ENCODE data around the gene PTCD3. TPM values are rescaled to one million over a fixed set of nuclear protein-coding genes. Genes with fewer than 3 reads are reported as not detected.

The PTCD3 gene
- total and polyA plus RNA-seq, 9 donors = 32.5 to 98.5 (median 79.4) TPM

- intact Hi-C loops (cut with DNase I) = no loop called here
- Histone ChIP-seq H3K27me3 (no peaks in the 10 kb centered on the region), H3K4me1 (ENCODE audit: insufficient read depth) (peaks cover 2% of the 10 kb centered on the region), H3K4me3 (no peak overlapping the region), H3K27ac (no peak overlapping the region), H3K9me3 (no peaks in the 10 kb centered on the region), H3K36me3 (no peaks in the 10 kb centered on the region)
- no peak for DNase-seq
- TF ChIP-seq EP300 (IDR thresholded peaks at IDR 0.05) (no peak), POLR2A (IDR thresholded peaks at IDR 0.05) (no peak), CTCF (IDR thresholded peaks at IDR 0.05) (no peak)
- WGBS, 3 donors = 92 to 98% (median 97%) methylated on average over 1 of the region's 1 CpG
These were observed 8.1 kb upstream of the PTCD3 start for GRCh38 chr2:86097913-86098312.

- H3K9me3 ChIP-seq = no peaks in the 10 kb centered on the region
- no peaks in the 10 kb centered on the region for H3K36me3 ChIP-seq
- intact Hi-C loops (cut with DNase I) = no loop called here
- no peaks in the 10 kb centered on the region for H3K27me3 ChIP-seq
- TF ChIP-seq EP300 (IDR thresholded peaks at IDR 0.05) = no peak
- no peak for TF ChIP-seq CTCF (IDR thresholded peaks at IDR 0.05)
- no peak for TF ChIP-seq POLR2A (IDR thresholded peaks at IDR 0.05)
- H3K4me3 ChIP-seq = no peak overlapping the region
- DNase-seq = no peak
- H3K27ac ChIP-seq = no peak overlapping the region
- H3K4me1 ChIP-seq (ENCODE audit: insufficient read depth) = peaks cover 2% of the 10 kb centered on the region
These were observed 3.9 kb upstream of the PTCD3 start for GRCh38 chr2:86102157-86102556.

DNA sequence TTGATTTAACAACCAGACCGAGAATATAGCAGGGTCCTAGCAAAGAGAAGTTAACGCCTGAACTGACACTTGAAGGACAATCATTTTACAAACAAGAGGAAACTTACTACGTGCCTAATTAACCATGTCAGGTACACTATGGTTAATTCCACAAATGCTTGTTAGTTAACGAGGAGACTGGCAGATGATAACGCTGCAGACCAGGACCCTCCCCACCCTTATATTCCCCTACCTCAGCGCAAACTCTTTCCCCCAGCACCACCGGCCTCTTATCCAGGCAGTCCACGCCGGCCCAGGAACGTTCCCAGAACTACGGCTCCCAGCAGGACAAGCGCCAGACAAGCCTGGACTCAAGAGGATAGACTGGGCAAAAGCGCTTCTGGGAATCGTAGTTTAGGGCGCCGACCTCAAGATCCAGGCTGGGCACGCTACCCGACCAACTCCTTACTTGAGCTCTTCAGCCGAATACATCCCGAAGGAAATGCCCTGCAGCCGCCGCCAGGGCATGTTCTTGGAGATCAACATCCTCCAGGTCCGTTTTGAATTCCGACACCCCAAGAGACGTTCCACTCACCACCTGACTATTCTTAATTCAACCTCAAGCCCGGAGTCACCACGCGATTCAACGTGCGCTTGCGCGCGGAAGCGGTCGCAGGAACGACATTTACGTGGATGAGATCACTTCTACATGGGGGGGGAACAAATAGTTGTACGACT, 625 bp upstream of the PTCD3 start, which contains the start of gene POLR1A:
Gene POLR1A (minus strand): TSS at position 635 of the 717 bp plus-strand sequence. CDS start 110 bp downstream, at position 525.
- Histone ChIP-seq H3K27ac (peak within 1 kb of the TSS; percentile 67 to 68), H3K9me3 (no peaks in the 10 kb centered on the region), H3K27me3 (no peaks in the 10 kb centered on the region), H3K4me3 (peak within 1 kb of the TSS; percentile 92), H3K4me1 (ENCODE audit: insufficient read depth) (peaks cover 4% of the 10 kb centered on the region), H3K36me3 (no peaks in the 10 kb centered on the region)
- TF ChIP-seq CTCF (IDR thresholded peaks at IDR 0.05) = peak in 2 of 3 donors; percentile 24 to 43
- TF ChIP-seq EP300 (IDR thresholded peaks at IDR 0.05) = no peak
- intact Hi-C loops (cut with DNase I) = no loop called here
- DNase-seq = peak; percentile 86 to 91 (median 87)
- 0% methylated on average over 38 of the region's 38 CpGs for WGBS, 3 donors

DNA sequence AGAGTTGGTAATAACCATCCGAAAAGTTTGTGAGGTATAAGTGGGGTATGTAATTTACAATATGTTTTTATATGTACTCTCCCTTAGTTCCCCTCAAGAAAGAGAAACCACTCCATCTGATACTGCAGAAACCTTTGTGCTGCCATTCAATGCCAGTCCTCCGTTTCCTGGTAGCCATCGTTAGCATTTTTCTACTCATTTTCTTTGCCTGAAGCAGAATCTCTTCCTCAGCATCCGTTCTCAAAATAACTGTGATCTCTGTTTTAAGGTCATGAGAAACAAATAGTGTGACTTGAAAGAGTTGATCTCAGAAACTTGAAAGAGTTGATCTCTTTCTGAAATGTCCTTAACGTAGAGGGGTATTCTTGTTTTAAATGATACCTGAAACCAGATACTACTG, 996 bp downstream of the PTCD3 start:
- Histone ChIP-seq H3K4me1 (ENCODE audit: insufficient read depth) (peaks cover 4% of the 10 kb centered on the region), H3K27me3 (no peaks in the 10 kb centered on the region), H3K36me3 (no peaks in the 10 kb centered on the region), H3K27ac (no peak overlapping the region), H3K4me3 (peak overlapping the region; percentile 92), H3K9me3 (no peaks in the 10 kb centered on the region)
- TF ChIP-seq CTCF (IDR thresholded peaks at IDR 0.05) (no peak), EP300 (IDR thresholded peaks at IDR 0.05) (no peak), POLR2A (IDR thresholded peaks at IDR 0.05) (no peak)
- WGBS, 3 donors = 8 to 17% (median 14%) methylated on average over 5 of the region's 5 CpGs
- DNase-seq = no peak
- intact Hi-C loops (cut with DNase I) = no loop called here

Measured in ovary (tissue), 9 donors.